Measurements from ENCODE around the gene PPIE.
"Not testable (repeated sequence)": the region's sequence is repeated elsewhere in the genome, so short reads cannot be mapped to it uniquely, and the experiment has no call there.

The PPIE gene

GRCh38 chr1:39776886-39777285, 38.2 kb downstream of the PPIE start:
- no peak for TF ChIP-seq CTCF (IDR thresholded peaks at IDR 0.05; ENCODE audit: insufficient read depth, missing control alignments)
- FAIRE-seq, result no peak
- no peak for DNase-seq (ENCODE audit: insufficient read length, low spot score)

- TF ChIP-seq CTCF (IDR thresholded peaks at IDR 0.05; ENCODE audit: insufficient read depth, missing control alignments), result no peak
- no peak for DNase-seq (ENCODE audit: insufficient read length, low spot score)
- no peak for FAIRE-seq
Observed at GRCh38 chr1:39777306-39777705, 38.6 kb downstream of the PPIE start.

- not testable (repeated sequence) for DNase-seq (ENCODE audit: insufficient read length, low spot score); FAIRE-seq
Observed at GRCh38 chr1:39777896-39778295, 39.2 kb downstream of the PPIE start.

- DNase-seq (ENCODE audit: insufficient read length, low spot score); FAIRE-seq: not testable (repeated sequence)
Observed at GRCh38 chr1:39778463-39779099, 39.9 kb downstream of the PPIE start.

GRCh38 chr1:39779137-39779536, 40.5 kb downstream of the PPIE start:
- TF ChIP-seq CTCF (IDR thresholded peaks at IDR 0.05; ENCODE audit: insufficient read depth, missing control alignments), result no peak
- no peak for DNase-seq (ENCODE audit: insufficient read length, low spot score)
- no peak for FAIRE-seq

GRCh38 chr1:39779821-39780220, 41.1 kb downstream of the PPIE start:
- no peak for FAIRE-seq
- DNase-seq (ENCODE audit: insufficient read length, low spot score), result no peak

GRCh38 chr1:39781349-39781715, 42.6 kb downstream of the PPIE start:
- no peak for DNase-seq (ENCODE audit: insufficient read length, low spot score)
- TF ChIP-seq CTCF (IDR thresholded peaks at IDR 0.05; ENCODE audit: insufficient read depth, missing control alignments), result no peak
- no peak for FAIRE-seq

More at GRCh38 chr1:39779821-39780220, 41.1 kb downstream of the PPIE start:
- no peak for TF ChIP-seq CTCF (IDR thresholded peaks at IDR 0.05; ENCODE audit: insufficient read depth, missing control alignments)

GRCh38 chr1:39782103-39782502, 43.4 kb downstream of the PPIE start:
- FAIRE-seq (no peak), DNase-seq (ENCODE audit: insufficient read length, low spot score) (no peak)
- TF ChIP-seq CTCF (IDR thresholded peaks at IDR 0.05; ENCODE audit: insufficient read depth, missing control alignments), result no peak

GRCh38 chr1:39782685-39783084, 44.0 kb downstream of the PPIE start:
- not testable (repeated sequence) for FAIRE-seq; DNase-seq (ENCODE audit: insufficient read length, low spot score)

- FAIRE-seq, result not testable (repeated sequence)
Observed at GRCh38 chr1:39786303-39787107, 47.8 kb downstream of the PPIE start.

GRCh38 chr1:39787108-39787375, 48.4 kb downstream of the PPIE start:
- not testable (repeated sequence) for FAIRE-seq

More at GRCh38 chr1:39786303-39787107, 47.8 kb downstream of the PPIE start:
- not testable (repeated sequence) for DNase-seq (ENCODE audit: insufficient read length, low spot score)

More at GRCh38 chr1:39787108-39787375, 48.4 kb downstream of the PPIE start:
- DNase-seq (ENCODE audit: insufficient read length, low spot score), result not testable (repeated sequence)
